Measurements from ENCODE around the gene ENKD1. TPM values are rescaled to one million over a fixed set of nuclear protein-coding genes. Genes with fewer than 3 reads are reported as not detected.

Gene ENKD1
- total and polyA plus RNA-seq, 2 of the 13 experiments (the other 11 are each of a cell fraction or from before 2014, with no cell fraction given): 10.8 to 20.8 TPM

DNA sequence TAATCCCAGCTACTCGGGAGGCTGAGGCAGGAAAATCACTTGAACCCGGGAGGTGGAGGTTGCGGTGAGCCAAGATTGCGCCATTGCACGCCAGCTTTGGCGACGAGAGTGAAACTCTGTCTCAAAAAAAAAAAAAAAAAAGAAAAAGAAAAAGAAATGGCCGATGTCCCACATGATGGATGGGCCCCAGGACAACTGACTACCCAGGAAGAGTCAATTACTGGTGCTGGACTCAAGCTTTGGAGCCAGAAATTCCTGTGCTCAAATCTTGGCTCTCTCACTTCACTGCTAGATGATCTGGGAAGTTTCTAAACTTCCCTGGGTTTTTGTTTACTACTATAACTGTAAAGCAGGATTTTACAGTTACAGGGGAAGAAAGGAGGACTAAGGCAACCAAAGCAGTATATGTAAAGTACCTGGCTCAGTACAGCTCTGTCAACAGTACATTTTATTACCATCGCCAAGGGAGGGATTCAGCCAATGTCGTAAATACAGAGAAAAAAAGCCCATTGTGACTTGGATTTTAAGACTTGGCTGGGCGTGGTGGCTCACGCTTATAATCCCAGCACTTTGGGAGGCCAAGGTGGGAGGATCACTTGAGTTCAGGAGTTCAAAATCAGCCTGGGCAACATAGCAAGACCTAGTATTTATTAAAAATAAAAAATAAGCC lies 11.9 kb upstream of the ENKD1 start:
- ChIA-PET POLR2A (no interaction called here), CTCF (ENCODE audit: low intra/inter-chr PET ratio, low total read pairs) (no interaction called here)
- intact Hi-C loops (cut with micrococcal nuclease; ENCODE audit: unreplicated experiment): no loop called here
- no peaks in the 10 kb centered on the region for H3K4me1 ChIP-seq (ENCODE audit: insufficient read depth, low read length)
- H3K79me2 ChIP-seq (ENCODE audit: insufficient read depth, low read length): no peaks in the 10 kb centered on the region
- no peaks in the 10 kb centered on the region for H3K27me3 ChIP-seq (ENCODE audit: control insufficient read depth in 1 of 2, insufficient read depth in 2 of 2, low read length in 2 of 2)
- no peak overlapping the region for H2AFZ ChIP-seq (ENCODE audit: low read length)
- H3K4me3 ChIP-seq (replicated peaks in 1 of 3; ENCODE audit: insufficient read depth in 1 of 3, low read depth in 2 of 3, low read length in 3 of 3): no peak overlapping the region
- H3K4me2 ChIP-seq (ENCODE audit: low read depth, low read length): no peak overlapping the region
- no peaks in the 10 kb centered on the region for H3K9me3 ChIP-seq (ENCODE audit: low read length)
- H3K27ac ChIP-seq (ENCODE audit: extremely low read length, insufficient read depth, low read length): no peak overlapping the region
- FAIRE-seq (no peak), DNase-seq (ENCODE audit: low spot score) (no peak), ATAC-seq (no peak)
- H4K20me1 ChIP-seq (ENCODE audit: insufficient read depth, low read length): no peaks in the 10 kb centered on the region
- H3K36me3 ChIP-seq (replicated peaks in 1 of 2; ENCODE audit: control insufficient read depth in 1 of 2, insufficient read depth in 2 of 2, low read length in 2 of 2): peaks cover 9 to 15% of the 10 kb centered on the region in 2 experiments
- WGBS (ENCODE audit: low lambda C conversion rate): 96% methylated on average over 12 of the region's 12 CpGs
- BruUV-seq (replicated peaks): no TSS peak
- no peak overlapping the region for H3K9ac ChIP-seq (ENCODE audit: insufficient read depth, low read depth, low read length)
- in situ Hi-C loops (cut with HindIII; ENCODE audit: extremely low pct_ligation_motif_present, low pct_unique_long_range_greater_than_20kb): no loop called here
- TF ChIP-seq SKIL (CRISPR knock-in tag; IDR thresholded peaks at IDR 0.05; ENCODE audit: borderline replicate concordance) (no peak), HNRNPL (IDR thresholded peaks at IDR 0.05; ENCODE audit: low read depth, low read length) (no peak), CREBL2 (CRISPR knock-in tag; IDR thresholded peaks at IDR 0.05; ENCODE audit: borderline replicate concordance) (no peak), TOE1 (CRISPR knock-in tag; IDR thresholded peaks at IDR 0.05) (no peak), MZF1 (CRISPR knock-in tag; IDR thresholded peaks at IDR 0.05; ENCODE audit: borderline replicate concordance) (no peak), ZSCAN12 (CRISPR knock-in tag; IDR thresholded peaks at IDR 0.05) (no peak), ZNF598 (CRISPR knock-in tag; IDR thresholded peaks at IDR 0.05; ENCODE audit: borderline replicate concordance) (no peak), SIX4 (CRISPR knock-in tag; IDR thresholded peaks at IDR 0.05) (no peak)
- TF ChIP-seq, protein P1, sequence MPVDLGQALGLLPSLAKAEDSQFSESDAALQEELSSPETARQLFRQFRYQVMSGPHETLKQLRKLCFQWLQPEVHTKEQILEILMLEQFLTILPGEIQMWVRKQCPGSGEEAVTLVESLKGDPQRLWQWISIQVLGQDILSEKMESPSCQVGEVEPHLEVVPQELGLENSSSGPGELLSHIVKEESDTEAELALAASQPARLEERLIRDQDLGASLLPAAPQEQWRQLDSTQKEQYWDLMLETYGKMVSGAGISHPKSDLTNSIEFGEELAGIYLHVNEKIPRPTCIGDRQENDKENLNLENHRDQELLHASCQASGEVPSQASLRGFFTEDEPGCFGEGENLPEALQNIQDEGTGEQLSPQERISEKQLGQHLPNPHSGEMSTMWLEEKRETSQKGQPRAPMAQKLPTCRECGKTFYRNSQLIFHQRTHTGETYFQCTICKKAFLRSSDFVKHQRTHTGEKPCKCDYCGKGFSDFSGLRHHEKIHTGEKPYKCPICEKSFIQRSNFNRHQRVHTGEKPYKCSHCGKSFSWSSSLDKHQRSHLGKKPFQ (CRISPR knock-in tag; IDR thresholded peaks at IDR 0.05; ENCODE audit: insufficient replicate concordance): no peak

All from HepG2 (cell line).